ENCODE measurements around the gene CASZ1. TPM values are rescaled to one million over a fixed set of nuclear protein-coding genes. Genes with fewer than 3 reads are reported as not detected.

Gene CASZ1
- polyA plus RNA-seq, 3 donors, result 0.30 to 3.7 (median 0.50) TPM

DNA sequence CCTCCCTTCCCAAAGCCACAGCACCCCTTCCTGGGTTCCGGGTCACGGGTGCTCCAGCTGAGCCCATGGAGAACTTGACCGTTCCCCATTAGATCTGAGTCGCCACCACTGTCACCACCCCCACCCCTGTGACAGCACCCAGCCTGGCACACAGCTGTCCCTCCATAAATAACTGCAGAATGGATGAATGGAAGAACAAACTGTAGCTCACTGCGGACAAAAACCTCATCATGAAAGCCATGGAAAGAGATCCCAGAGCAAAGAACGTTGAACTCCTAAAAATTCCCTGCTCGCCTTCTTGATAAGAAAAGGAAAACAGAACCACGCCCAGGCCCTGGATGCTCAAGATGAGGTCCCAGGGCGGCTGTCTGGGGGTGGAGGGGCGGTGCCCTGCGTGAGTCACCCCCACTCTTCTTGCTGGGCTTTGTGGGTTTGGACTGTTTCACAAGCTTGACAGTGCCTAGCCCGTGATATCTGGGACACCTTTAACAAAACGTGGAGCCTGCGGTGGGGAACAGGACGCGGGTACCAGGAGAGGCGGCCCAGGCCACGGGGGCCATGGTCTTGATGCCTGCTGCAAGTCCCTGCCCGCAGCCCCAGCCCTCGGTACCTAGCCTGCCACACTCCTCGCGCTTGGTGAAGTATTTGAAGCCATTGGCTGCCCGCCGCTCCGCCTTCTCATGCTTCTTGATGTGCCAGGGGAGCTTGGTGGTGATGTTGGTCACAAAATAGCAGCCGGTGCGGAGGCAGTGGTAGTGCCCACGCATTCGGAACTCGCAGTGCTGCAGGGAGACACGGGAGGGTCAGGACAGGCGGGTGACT, 151.9 kb downstream of the CASZ1 start:
- Mint-ChIP-seq H3K36me3 (peaks cover 0 to 3% of the 10 kb centered on the region in 2 donors), H3K9me3 (peaks cover 0 to 4% (median 3%) of the 10 kb centered on the region in 7 donors), H3K4me3 (no peak overlapping the region), H3K4me1 (no peaks in the 10 kb centered on the region), H3K27me3 (ENCODE audit: low read depth in 3 of 3) (peaks cover 7 to 9% (median 9%) of the 10 kb centered on the region in 3 donors), H3K27ac (no peak overlapping the region)
- Histone ChIP-seq H3K79me2 (ENCODE audit: insufficient read depth, low read length) (no peaks in the 10 kb centered on the region), H3K4me2 (replicated peaks; ENCODE audit: extremely low read depth, low read length, poor library complexity, severe bottlenecking) (no peak overlapping the region), H4K20me1 (ENCODE audit: insufficient read depth, low read length) (no peaks in the 10 kb centered on the region), H3K36me3 (replicated peaks in 1 of 2; ENCODE audit: control insufficient read depth in 1 of 2, insufficient read depth in 2 of 2, low read length in 2 of 2) (no peaks in the 10 kb centered on the region), H3K27me3 (ENCODE audit: control insufficient read depth in 2 of 2, insufficient read depth in 2 of 2, low read length in 2 of 2) (peaks cover 0 to 2% of the 10 kb centered on the region in 2 donors), H3K9ac (ENCODE audit: insufficient read depth, low read length, poor library complexity, severe bottlenecking) (no peak overlapping the region), H3K27ac (ENCODE audit: low read depth in 1 of 2, low read length in 2 of 2) (no peak overlapping the region), H2AFZ (ENCODE audit: insufficient read depth, low read depth, low read length, poor library complexity, severe bottlenecking) (no peak overlapping the region), H3K4me3 (replicated peaks in 1 of 3; ENCODE audit: low read depth in 2 of 3, low read length in 3 of 3) (no peak overlapping the region), H3K4me1 (ENCODE audit: control insufficient read depth in 1 of 2, insufficient read depth in 2 of 2, low read length in 2 of 2) (no peaks in the 10 kb centered on the region), H3K9me3 (replicated peaks in 1 of 2; ENCODE audit: control insufficient read depth in 1 of 2, insufficient read depth in 1 of 2, low read length in 2 of 2) (no peaks in the 10 kb centered on the region)
- TF ChIP-seq, protein P1, sequence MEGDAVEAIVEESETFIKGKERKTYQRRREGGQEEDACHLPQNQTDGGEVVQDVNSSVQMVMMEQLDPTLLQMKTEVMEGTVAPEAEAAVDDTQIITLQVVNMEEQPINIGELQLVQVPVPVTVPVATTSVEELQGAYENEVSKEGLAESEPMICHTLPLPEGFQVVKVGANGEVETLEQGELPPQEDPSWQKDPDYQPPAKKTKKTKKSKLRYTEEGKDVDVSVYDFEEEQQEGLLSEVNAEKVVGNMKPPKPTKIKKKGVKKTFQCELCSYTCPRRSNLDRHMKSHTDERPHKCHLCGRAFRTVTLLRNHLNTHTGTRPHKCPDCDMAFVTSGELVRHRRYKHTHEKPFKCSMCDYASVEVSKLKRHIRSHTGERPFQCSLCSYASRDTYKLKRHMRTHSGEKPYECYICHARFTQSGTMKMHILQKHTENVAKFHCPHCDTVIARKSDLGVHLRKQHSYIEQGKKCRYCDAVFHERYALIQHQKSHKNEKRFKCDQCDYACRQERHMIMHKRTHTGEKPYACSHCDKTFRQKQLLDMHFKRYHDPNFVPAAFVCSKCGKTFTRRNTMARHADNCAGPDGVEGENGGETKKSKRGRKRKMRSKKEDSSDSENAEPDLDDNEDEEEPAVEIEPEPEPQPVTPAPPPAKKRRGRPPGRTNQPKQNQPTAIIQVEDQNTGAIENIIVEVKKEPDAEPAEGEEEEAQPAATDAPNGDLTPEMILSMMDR (IDR thresholded peaks at IDR 0.05), result no peak
- no peak for DNase-seq
- intact Hi-C loops (cut with micrococcal nuclease), result no loop called here
- WGBS (ENCODE audit: insufficient coverage), result 95% methylated on average over 26 of the region's 32 CpGs

DNA sequence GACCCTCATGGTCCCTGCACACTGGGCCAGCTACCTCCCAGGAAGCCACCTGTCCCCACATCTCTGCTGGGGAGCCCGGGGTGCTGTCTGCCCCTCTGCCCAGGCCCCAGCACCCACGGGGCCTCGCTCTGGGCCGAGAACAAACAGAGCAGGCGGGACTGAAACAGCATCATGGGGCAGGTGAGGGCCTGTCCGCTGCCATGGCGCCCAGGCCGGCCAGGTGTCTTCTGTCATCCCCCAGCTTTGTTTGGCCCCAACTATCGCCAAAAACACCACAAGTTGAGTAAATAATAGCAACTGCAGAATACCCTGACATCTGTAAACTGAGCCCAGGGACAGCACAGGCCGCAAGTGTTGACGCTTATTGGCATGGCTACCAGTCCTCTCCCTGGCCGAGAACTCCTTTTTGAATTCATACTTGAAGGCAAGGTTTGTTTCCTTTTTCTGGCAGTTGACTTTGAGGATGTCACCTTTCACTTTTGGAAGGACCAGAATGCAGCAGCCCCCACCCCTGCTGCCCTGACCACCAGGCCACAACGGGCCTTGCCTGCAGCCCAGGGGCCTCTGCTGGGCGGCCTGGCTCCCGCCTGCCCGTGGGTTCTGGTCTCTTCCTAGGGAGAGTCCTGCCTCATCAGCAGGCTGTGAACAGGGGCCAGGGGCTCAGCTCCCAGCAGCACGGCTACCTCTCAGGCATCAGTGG, 152.7 kb downstream of the CASZ1 start:
- H3K27me3 Mint-ChIP-seq (ENCODE audit: low read depth in 3 of 3), result peaks cover 11 to 15% (median 13%) of the 10 kb centered on the region in 3 donors
- Histone ChIP-seq H3K4me3 (replicated peaks in 1 of 3; ENCODE audit: low read depth in 2 of 3, low read length in 3 of 3) (no peak overlapping the region), H3K36me3 (replicated peaks in 1 of 2; ENCODE audit: control insufficient read depth in 1 of 2, insufficient read depth in 2 of 2, low read length in 2 of 2) (no peaks in the 10 kb centered on the region), H3K27me3 (ENCODE audit: control insufficient read depth in 2 of 2, insufficient read depth in 2 of 2, low read length in 2 of 2) (peaks cover 0 to 6% of the 10 kb centered on the region in 2 donors), H3K4me2 (replicated peaks; ENCODE audit: extremely low read depth, low read length, poor library complexity, severe bottlenecking) (no peak overlapping the region), H4K20me1 (ENCODE audit: insufficient read depth, low read length) (no peaks in the 10 kb centered on the region), H3K79me2 (ENCODE audit: insufficient read depth, low read length) (no peaks in the 10 kb centered on the region), H3K27ac (ENCODE audit: low read depth in 1 of 2, low read length in 2 of 2) (no peak overlapping the region), H3K9me3 (replicated peaks in 1 of 2; ENCODE audit: control insufficient read depth in 1 of 2, insufficient read depth in 1 of 2, low read length in 2 of 2) (no peaks in the 10 kb centered on the region), H2AFZ (ENCODE audit: insufficient read depth, low read depth, low read length, poor library complexity, severe bottlenecking) (no peak overlapping the region), H3K9ac (ENCODE audit: insufficient read depth, low read length, poor library complexity, severe bottlenecking) (no peak overlapping the region), H3K4me1 (ENCODE audit: control insufficient read depth in 1 of 2, insufficient read depth in 2 of 2, low read length in 2 of 2) (no peaks in the 10 kb centered on the region)
- H3K9me3 Mint-ChIP-seq, result peaks cover 0 to 7% (median 5%) of the 10 kb centered on the region in 7 donors
- TF ChIP-seq, protein P1 (IDR thresholded peaks at IDR 0.05), result no peak
- no peak overlapping the region for H3K4me3 Mint-ChIP-seq
- DNase-seq, result no peak
- peaks cover 0 to 6% of the 10 kb centered on the region in 2 donors for H3K36me3 Mint-ChIP-seq
- intact Hi-C loops (cut with micrococcal nuclease), result no loop called here
- no peak overlapping the region for H3K27ac Mint-ChIP-seq
- WGBS (ENCODE audit: insufficient coverage), result 97% methylated on average over 17 of the region's 17 CpGs
- no peaks in the 10 kb centered on the region for H3K4me1 Mint-ChIP-seq

Measured in CD14-positive monocyte (primary cell).